Subcutaneous abdominal adipose tissue (tissue), 5 donors: ENCODE data around the gene DNAAF3.

Source experiments
- H3K27ac ChIP-seq: one replicate; pipeline ENCODE4 v1.7.0; 2013; ENCODE audit warnings: low read depth, mild to moderate bottlenecking, inconsistent platforms, low read length, moderate library complexity
- H3K27me3 ChIP-seq, 5 donors: one replicate each; pipeline ENCODE4 v1.7.0; 2013; ENCODE audit warnings: low read length in 5 of 5, inconsistent platforms in 1 of 5; ENCODE audit not compliant: control insufficient read depth in 5 of 5, insufficient read depth in 4 of 5
- H3K36me3 ChIP-seq, 5 donors: one replicate each; pipeline ENCODE4 v1.7.0; 2013; ENCODE audit warnings: low read length in 5 of 5; ENCODE audit not compliant: control insufficient read depth in 5 of 5, insufficient read depth in 5 of 5
- H3K4me1 ChIP-seq, 5 donors: one replicate each; pipeline ENCODE4 v1.7.0; 2013; ENCODE audit warnings: low read length in 5 of 5, mild to moderate bottlenecking in 3 of 5, moderate library complexity in 1 of 5; ENCODE audit not compliant: control insufficient read depth in 5 of 5, insufficient read depth in 5 of 5
- H3K4me3 ChIP-seq, 5 donors: one replicate each; pipeline ENCODE4 v1.7.0; 2013; ENCODE audit warnings: low read length in 5 of 5, low read depth in 1 of 5
- H3K9ac ChIP-seq, 5 donors: one replicate each; pipeline ENCODE4 v1.7.0; 2013; ENCODE audit warnings: low read length in 5 of 5, mild to moderate bottlenecking in 4 of 5, moderate library complexity in 3 of 5
- H3K9me3 ChIP-seq, 5 donors: one replicate each; pipeline ENCODE4 v1.7.0; 2013; ENCODE audit warnings: low read length in 5 of 5; ENCODE audit not compliant: control insufficient read depth in 5 of 5
- donor health status: healthy.
- donor health status: healthy.
- donor health status: healthy.
- donor health status: healthy.
- donor health status: healthy.

DNAAF3 gene

DNA sequence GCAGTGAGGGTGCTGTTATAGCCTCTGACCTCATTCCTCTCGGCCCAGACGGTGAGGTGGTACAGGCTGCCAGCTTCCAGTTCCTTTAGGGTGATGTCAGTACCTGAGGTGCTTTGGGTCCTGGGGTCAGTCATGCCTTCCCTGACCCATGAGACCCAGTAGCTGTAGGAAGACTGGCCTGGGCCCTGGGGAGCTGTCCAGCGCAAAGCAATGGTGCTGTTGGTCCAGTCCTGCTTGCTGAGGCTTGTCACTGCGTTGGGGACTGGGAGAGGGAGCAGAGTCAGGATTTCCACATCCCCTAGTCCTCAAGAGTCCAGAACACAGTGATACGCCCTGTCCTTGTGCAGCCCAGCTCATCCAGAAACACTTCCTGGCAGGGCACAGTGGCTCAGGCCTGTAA lies 32.2 kb upstream of the DNAAF3 start:
- Histone ChIP-seq H3K9ac (no peak overlapping the region), H3K4me3 (no peak overlapping the region), H3K9me3 (no peaks in the 10 kb centered on the region), H3K4me1 (peaks cover 0 to 2% (median 0%) of the 10 kb centered on the region in 5 donors), H3K36me3 (no peaks in the 10 kb centered on the region), H3K27ac (no peak overlapping the region), H3K27me3 (peaks cover 0 to 13% (median 10%) of the 10 kb centered on the region in 5 donors)

DNA sequence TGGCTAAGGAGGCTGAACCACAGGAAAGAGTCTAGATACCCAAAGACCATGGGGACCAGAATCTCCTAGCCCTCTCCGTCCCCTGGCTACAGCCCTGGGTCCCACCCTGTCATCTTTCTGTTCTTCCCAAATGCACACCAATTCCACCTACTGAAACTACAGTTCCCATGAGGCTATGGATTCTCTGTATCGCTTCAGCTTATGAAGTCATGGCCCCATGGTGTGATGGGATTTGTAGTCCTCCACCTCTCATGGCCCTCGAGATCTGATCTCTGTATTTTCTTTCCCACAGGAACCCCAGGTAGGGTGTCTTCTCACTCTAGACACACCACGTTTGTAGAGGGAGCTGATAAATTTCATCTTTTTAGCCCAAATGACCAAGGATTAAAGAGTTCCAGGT lies 31.1 kb upstream of the DNAAF3 start:
- no peaks in the 10 kb centered on the region for H3K36me3 ChIP-seq
- H3K27ac ChIP-seq: no peak overlapping the region
- no peak overlapping the region for H3K4me3 ChIP-seq
- no peaks in the 10 kb centered on the region for H3K9me3 ChIP-seq
- peaks cover 0 to 16% (median 9%) of the 10 kb centered on the region in 5 donors for H3K27me3 ChIP-seq
- no peak overlapping the region for H3K9ac ChIP-seq
- H3K4me1 ChIP-seq: peaks cover 0 to 2% (median 0%) of the 10 kb centered on the region in 5 donors

DNA sequence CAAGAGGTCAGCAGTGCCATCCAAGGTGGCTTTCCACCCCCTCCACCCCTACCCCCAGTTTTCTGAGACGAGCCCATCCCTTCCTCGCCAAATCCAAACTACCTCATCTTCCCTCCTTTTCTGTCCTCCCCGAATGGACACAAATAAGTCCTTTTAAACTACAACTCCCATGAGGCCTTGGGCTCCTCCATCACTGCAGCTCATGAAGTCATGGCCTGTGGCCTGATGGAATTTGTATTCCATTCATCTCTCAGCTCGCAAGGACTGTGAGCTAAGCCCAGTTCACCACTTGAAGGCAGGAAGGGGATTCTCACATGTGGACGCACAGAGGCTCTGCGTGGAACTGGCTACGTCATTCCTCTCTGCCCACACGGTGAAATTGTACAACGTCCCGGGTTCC lies 30.4 kb upstream of the DNAAF3 start:
- Histone ChIP-seq H3K4me3 (no peak overlapping the region), H3K9ac (no peak overlapping the region), H3K9me3 (no peaks in the 10 kb centered on the region), H3K27ac (no peak overlapping the region), H3K27me3 (peaks cover 0 to 16% (median 9%) of the 10 kb centered on the region in 5 donors), H3K4me1 (peaks cover 0 to 2% (median 0%) of the 10 kb centered on the region in 5 donors), H3K36me3 (no peaks in the 10 kb centered on the region)

DNA sequence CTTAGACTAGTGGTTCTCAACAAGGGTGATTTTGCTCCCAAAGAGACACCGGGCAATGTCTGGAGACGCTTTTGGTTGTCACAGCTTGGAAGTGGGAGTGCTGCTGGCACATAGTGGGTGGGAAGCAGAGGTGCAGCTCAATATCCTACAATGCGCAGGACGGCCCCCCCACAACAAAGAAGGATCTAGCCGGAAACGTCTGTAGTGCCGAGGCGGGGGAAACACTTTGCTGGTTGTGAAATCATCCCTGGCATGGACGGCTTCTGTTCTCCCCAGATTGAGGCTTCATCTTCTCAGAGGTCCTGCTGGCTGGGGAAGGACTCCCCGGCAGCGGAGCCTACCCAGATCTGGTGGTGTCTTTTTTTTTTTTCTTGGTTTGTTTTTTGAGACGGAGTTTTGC lies 27.1 kb upstream of the DNAAF3 start:
- H3K4me1 ChIP-seq: peaks cover 0 to 2% (median 0%) of the 10 kb centered on the region in 5 donors
- no peak overlapping the region for H3K27ac ChIP-seq
- H3K9me3 ChIP-seq: no peaks in the 10 kb centered on the region
- H3K9ac ChIP-seq: no peak overlapping the region
- no peaks in the 10 kb centered on the region for H3K36me3 ChIP-seq
- no peak overlapping the region for H3K4me3 ChIP-seq
- peaks cover 0 to 16% (median 4%) of the 10 kb centered on the region in 5 donors for H3K27me3 ChIP-seq

DNA sequence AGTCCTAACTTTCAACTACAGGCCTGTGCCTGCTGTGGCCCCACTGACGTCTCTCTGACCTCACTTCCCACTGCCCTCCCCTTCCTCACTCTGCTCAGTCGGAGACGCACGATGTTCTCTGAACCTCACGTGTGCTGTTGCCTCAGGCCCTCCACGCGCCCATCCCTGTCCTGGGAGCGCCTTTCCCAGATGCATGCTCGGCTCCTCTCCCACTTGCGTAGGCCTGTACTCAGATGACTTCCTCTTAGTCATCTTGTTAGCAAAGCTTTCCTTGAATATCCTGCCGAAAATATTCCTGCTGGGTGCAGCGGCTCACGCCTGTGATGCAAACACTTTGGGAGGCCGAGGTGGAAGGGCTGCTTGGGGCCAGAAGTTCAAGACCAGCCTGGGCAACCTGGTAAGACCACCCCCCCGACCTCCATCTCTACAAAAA lies 23.0 kb upstream of the DNAAF3 start:
- Histone ChIP-seq H3K9ac (no peak overlapping the region), H3K4me1 (peaks cover 0 to 2% (median 0%) of the 10 kb centered on the region in 5 donors), H3K4me3 (no peak overlapping the region), H3K27ac (no peak overlapping the region), H3K27me3 (peaks cover 4 to 17% (median 12%) of the 10 kb centered on the region in 5 donors), H3K9me3 (no peaks in the 10 kb centered on the region), H3K36me3 (no peaks in the 10 kb centered on the region)

DNA sequence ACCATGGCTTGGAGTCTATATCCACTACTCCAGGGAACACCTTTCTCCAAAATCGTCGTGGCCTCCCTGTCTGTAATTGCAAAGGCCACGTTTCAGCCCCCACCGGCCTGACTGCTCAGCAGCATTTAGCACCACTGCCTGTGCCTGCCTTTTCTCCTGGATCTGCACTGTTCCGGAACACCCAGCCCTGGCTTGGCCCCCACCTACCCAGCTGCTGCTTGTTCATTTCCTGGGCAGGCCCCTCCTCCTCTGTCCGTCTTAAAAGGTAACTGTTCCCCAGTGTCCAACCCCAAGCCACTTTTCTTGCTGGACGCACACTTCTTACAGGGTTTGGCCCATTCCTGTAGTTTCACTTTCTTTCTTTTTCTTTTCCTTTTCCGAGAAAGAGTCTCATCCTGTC lies 22.2 kb upstream of the DNAAF3 start:
- peaks cover 0 to 2% (median 0%) of the 10 kb centered on the region in 5 donors for H3K4me1 ChIP-seq
- H3K4me3 ChIP-seq: no peak overlapping the region
- H3K9ac ChIP-seq: no peak overlapping the region
- no peaks in the 10 kb centered on the region for H3K9me3 ChIP-seq
- no peak overlapping the region for H3K27ac ChIP-seq
- H3K36me3 ChIP-seq: no peaks in the 10 kb centered on the region
- H3K27me3 ChIP-seq: peaks cover 4 to 14% (median 10%) of the 10 kb centered on the region in 5 donors

DNA sequence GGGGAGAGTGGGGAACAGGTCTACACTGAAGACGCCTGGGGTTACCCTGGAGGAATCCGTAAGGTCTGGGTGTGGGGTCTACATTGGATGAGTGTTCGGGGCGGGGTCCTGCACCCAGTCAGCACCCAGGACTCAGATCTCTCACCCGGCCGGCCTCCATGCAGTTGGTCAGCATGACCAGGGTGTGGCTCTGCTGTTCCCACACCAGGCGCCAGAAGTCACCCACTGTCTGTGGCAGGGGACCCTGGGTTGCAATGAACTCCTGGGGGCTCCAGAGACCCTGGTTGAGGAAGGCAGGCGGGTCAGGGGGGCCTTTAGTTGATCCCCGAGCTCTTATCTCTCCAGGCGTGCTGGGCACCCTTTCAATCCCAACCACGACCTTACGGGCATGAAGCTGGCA lies 19.7 kb upstream of the DNAAF3 start:
- Histone ChIP-seq H3K9me3 (no peaks in the 10 kb centered on the region), H3K4me1 (peaks cover 0 to 2% (median 0%) of the 10 kb centered on the region in 5 donors), H3K27me3 (peaks cover 3 to 24% (median 18%) of the 10 kb centered on the region in 5 donors), H3K27ac (no peak overlapping the region), H3K9ac (no peak overlapping the region), H3K4me3 (no peak overlapping the region), H3K36me3 (no peaks in the 10 kb centered on the region)

DNA sequence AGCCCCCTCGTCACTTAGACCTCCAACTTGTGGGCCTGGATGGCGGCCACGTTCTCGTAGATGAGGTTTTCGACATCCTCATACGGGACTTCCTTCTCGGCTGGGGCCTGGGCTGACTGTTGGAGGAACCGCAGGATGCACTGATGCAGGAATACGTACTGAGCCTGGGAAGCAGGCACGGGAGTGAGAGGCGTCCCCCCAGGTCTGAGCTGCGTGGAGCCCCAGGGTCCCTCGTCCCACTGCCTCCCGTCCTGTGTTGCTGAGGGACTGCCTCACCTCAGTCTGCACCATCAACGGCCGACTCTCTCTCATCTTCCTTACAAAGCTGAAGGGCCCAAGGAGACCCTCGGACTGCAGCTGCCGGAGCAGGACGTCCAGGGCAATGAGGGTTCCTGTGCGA lies 15.3 kb upstream of the DNAAF3 start:
- H3K27me3 ChIP-seq: peaks cover 27 to 65% (median 55%) of the 10 kb centered on the region in 5 donors
- H3K9me3 ChIP-seq: no peaks in the 10 kb centered on the region
- H3K27ac ChIP-seq: no peak overlapping the region

DNA sequence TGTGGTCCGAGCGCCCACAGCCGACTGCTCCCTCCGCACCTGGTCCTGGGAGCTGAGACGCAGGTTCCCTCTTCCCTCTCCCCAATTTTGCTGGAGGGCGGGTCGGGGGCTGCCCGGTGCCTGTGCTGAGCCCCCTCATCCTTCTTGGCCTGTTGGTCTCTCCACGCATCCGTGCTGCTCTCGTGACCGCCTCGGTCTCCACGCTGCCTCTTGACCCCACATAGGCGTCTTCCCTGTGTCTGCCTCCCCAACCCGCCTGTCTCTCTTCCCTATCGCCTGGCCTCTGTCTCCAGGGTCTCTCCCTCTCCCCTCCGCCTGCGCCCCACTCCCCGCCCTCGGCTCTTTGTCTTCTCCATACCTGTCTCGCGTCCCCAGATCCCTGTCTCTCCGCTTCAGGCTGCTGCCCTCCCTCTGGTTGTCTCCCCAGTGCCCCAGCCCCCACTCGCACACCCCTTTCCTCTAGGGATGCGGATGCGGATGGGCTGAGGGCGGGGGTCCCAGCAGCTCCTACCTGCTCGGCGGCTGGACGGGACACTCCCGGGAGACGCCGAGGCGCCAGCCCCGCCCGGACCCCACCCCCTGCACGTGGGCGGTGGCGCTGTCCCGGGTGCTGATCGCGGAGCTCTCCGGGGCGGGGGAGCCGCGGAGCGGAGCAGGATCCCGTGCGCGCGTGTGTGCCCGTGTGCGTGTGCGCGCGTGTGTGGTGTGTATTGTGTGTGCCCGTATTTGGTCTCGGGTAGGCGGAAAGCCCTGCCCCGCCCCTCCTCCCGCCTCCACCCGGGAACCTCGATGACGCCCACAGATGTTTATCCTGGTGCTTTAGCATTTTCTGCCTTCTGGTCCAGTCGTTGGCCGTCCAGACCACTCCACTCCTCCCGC lies 13.4 kb upstream of the DNAAF3 start, which contains the start of gene SYT5:
SYT5 (minus strand) TSS at position 684 of the 879 bp plus-strand sequence. CDS start 1,248 bp downstream, outside the sequence.
- H3K4me1 ChIP-seq: peaks cover 0 to 11% (median 10%) of the 10 kb centered on the region in 5 donors
- H3K9me3 ChIP-seq: peaks cover 0 to 3% (median 0%) of the 10 kb centered on the region in 5 donors
- H3K9ac ChIP-seq: no peak within 1 kb of the TSS
- H3K4me3 ChIP-seq: peak within 1 kb of the TSS in 4 of 5 donors; percentile 22 to 55 (median 40)
- no peaks in the 10 kb centered on the region for H3K36me3 ChIP-seq
- H3K27ac ChIP-seq: no peak within 1 kb of the TSS
- peaks cover 46 to 75% (median 66%) of the 10 kb centered on the region in 5 donors for H3K27me3 ChIP-seq

More for the DNA sequence above, 15.3 kb upstream of the DNAAF3 start:
- Histone ChIP-seq H3K9ac (no peak overlapping the region), H3K4me3 (no peak overlapping the region), H3K4me1 (peaks cover 0 to 11% (median 10%) of the 10 kb centered on the region in 5 donors), H3K36me3 (no peaks in the 10 kb centered on the region)
